ENCODE results near the gene DUXA.

GRCh38 chr19:57106722-57107235, 60.5 kb downstream of the DUXA start:
- TF ChIP-seq CTCF (IDR thresholded peaks at IDR 0.05) (no peak), POLR2A (IDR thresholded peaks at IDR 0.05) (no peak)

All from transverse colon (tissue), 3 donors.